Measurements from ENCODE around the gene OSTF1.

Gene OSTF1

DNA sequence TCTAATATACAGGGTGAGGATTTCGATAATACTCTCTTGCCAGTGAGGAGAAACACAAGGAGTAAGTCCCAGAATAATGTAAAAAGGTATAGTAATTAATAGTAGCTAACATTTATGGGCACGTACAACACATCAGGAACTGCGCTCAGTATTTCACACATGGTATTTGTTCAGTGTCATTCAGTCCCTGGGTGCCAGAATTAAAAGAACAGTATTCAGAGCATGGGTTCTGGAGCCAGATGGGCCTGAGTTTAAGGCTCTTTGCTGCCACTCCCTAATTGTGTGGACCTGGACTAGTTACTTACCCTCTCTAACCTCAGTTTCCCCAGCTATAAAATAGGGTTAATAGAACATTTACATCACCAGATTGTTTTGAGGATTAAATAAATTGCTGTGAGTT, 16.3 kb downstream of the OSTF1 start:
- H3K27ac ChIP-seq (ENCODE audit: low read length), result no peak overlapping the region
- no CpG with 5 or more reads among the region's 3 CpGs for WGBS (ENCODE audit: insufficient coverage, insufficient read length)
- no peaks in the 10 kb centered on the region for H3K27me3 ChIP-seq (ENCODE audit: control insufficient read depth, insufficient read depth, low read length)
- no peaks in the 10 kb centered on the region for H3K9me3 ChIP-seq (ENCODE audit: control insufficient read depth, insufficient read depth, low read length)
- no peak for DNase-seq (ENCODE audit: low read depth, low spot score)
- no peaks in the 10 kb centered on the region for H3K36me3 ChIP-seq (ENCODE audit: control insufficient read depth, insufficient read depth, low read length)
- no peaks in the 10 kb centered on the region for H3K4me1 ChIP-seq (ENCODE audit: control insufficient read depth, insufficient read depth, low read length)
- no peak overlapping the region for H3K4me3 ChIP-seq (ENCODE audit: low read length)

GRCh38 chr9:75105019-75105540, 16.8 kb downstream of the OSTF1 start:
- WGBS (ENCODE audit: insufficient coverage, insufficient read length), result no CpG with 5 or more reads among the region's 2 CpGs
- no peak for DNase-seq (ENCODE audit: low read depth, low spot score)
- Histone ChIP-seq H3K27me3 (ENCODE audit: control insufficient read depth, insufficient read depth, low read length) (no peaks in the 10 kb centered on the region), H3K27ac (ENCODE audit: low read length) (no peak overlapping the region), H3K9me3 (ENCODE audit: control insufficient read depth, insufficient read depth, low read length) (no peaks in the 10 kb centered on the region), H3K4me3 (ENCODE audit: low read length) (no peak overlapping the region), H3K36me3 (ENCODE audit: control insufficient read depth, insufficient read depth, low read length) (no peaks in the 10 kb centered on the region), H3K4me1 (ENCODE audit: control insufficient read depth, insufficient read depth, low read length) (no peaks in the 10 kb centered on the region)

- no peak for DNase-seq (ENCODE audit: low read depth, low spot score)
- no peaks in the 10 kb centered on the region for H3K4me1 ChIP-seq (ENCODE audit: control insufficient read depth, insufficient read depth, low read length)
- no peak overlapping the region for H3K4me3 ChIP-seq (ENCODE audit: low read length)
- no peak overlapping the region for H3K27ac ChIP-seq (ENCODE audit: low read length)
- WGBS (ENCODE audit: insufficient coverage, insufficient read length), result no CpG with 5 or more reads among the region's 2 CpGs
- H3K27me3 ChIP-seq (ENCODE audit: control insufficient read depth, insufficient read depth, low read length), result no peaks in the 10 kb centered on the region
- no peaks in the 10 kb centered on the region for H3K36me3 ChIP-seq (ENCODE audit: control insufficient read depth, insufficient read depth, low read length)
- no peaks in the 10 kb centered on the region for H3K9me3 ChIP-seq (ENCODE audit: control insufficient read depth, insufficient read depth, low read length)
Observed at GRCh38 chr9:75105841-75106240, 17.5 kb downstream of the OSTF1 start.

DNA sequence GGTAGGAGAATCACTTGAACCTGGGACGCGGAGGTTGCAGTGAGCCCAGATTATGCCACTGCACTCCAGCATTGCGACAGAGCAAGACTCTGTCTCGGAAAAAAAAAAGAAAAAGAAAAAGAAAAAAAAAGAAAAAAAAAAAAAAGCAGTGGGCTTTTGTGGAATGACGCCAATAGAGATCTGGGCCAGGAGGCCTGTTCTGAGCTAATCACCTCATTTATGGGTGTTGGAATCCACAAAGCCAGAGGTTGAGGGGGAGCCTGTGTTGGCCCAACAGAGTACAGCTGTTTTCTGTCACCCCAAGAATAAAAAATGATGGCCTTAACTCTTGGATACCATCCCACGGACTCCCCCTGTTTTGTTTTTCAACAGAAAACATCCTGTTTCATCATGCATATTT, 18.5 kb downstream of the OSTF1 start:
- no peaks in the 10 kb centered on the region for H3K27me3 ChIP-seq (ENCODE audit: control insufficient read depth, insufficient read depth, low read length)
- H3K27ac ChIP-seq (ENCODE audit: low read length), result no peak overlapping the region
- DNase-seq (ENCODE audit: low read depth, low spot score), result no peak
- WGBS (ENCODE audit: insufficient coverage, insufficient read length), result no CpG with 5 or more reads among the region's 6 CpGs
- H3K36me3 ChIP-seq (ENCODE audit: control insufficient read depth, insufficient read depth, low read length), result no peaks in the 10 kb centered on the region
- H3K4me3 ChIP-seq (ENCODE audit: low read length), result no peak overlapping the region
- no peaks in the 10 kb centered on the region for H3K4me1 ChIP-seq (ENCODE audit: control insufficient read depth, insufficient read depth, low read length)
- H3K9me3 ChIP-seq (ENCODE audit: control insufficient read depth, insufficient read depth, low read length), result no peaks in the 10 kb centered on the region

GRCh38 chr9:75108571-75108970, 20.3 kb downstream of the OSTF1 start:
- WGBS (ENCODE audit: insufficient coverage, insufficient read length), result no CpG with 5 or more reads among the region's 4 CpGs
- H3K36me3 ChIP-seq (ENCODE audit: control insufficient read depth, insufficient read depth, low read length), result no peaks in the 10 kb centered on the region
- H3K27me3 ChIP-seq (ENCODE audit: control insufficient read depth, insufficient read depth, low read length), result no peaks in the 10 kb centered on the region
- no peaks in the 10 kb centered on the region for H3K9me3 ChIP-seq (ENCODE audit: control insufficient read depth, insufficient read depth, low read length)
- H3K4me1 ChIP-seq (ENCODE audit: control insufficient read depth, insufficient read depth, low read length), result no peaks in the 10 kb centered on the region
- H3K4me3 ChIP-seq (ENCODE audit: low read length), result no peak overlapping the region
- DNase-seq (ENCODE audit: low read depth, low spot score), result no peak
- H3K27ac ChIP-seq (ENCODE audit: low read length), result no peak overlapping the region

DNA sequence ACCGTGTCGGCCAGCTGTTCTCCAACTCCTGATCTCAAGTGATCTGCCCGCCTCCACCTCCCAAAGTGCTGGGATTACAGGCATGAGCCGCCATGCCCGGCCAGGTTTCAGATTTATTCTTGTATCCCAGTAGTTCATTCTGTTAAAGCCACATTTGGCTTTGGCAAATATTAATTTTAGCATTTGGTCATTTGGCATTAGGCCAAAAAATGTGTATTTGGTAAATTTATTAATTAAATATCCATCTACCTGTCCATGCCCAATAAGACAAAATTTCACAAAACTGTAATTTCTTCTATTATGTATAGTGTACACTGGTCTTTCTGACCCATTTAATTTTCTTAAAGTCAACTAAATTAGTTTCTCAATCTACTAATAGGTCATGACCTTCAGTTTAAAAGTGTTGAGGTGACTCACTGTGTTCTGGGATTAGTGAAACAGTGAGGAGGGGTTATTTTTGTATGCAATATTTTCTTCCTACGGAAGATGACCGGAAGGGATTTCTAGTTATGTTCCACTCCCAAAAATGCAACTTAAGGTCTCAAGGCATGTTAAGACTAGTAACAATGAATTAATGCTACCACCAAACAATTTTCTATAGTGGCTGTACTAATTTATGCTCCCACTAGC, 21.0 kb downstream of the OSTF1 start:
- no CpG with 5 or more reads among the region's 7 CpGs for WGBS (ENCODE audit: insufficient coverage, insufficient read length)
- no peaks in the 10 kb centered on the region for H3K36me3 ChIP-seq (ENCODE audit: control insufficient read depth, insufficient read depth, low read length)
- H3K4me3 ChIP-seq (ENCODE audit: low read length), result no peak overlapping the region
- no peaks in the 10 kb centered on the region for H3K4me1 ChIP-seq (ENCODE audit: control insufficient read depth, insufficient read depth, low read length)
- no peak overlapping the region for H3K27ac ChIP-seq (ENCODE audit: low read length)
- no peaks in the 10 kb centered on the region for H3K27me3 ChIP-seq (ENCODE audit: control insufficient read depth, insufficient read depth, low read length)
- H3K9me3 ChIP-seq (ENCODE audit: control insufficient read depth, insufficient read depth, low read length), result no peaks in the 10 kb centered on the region
- no peak for DNase-seq (ENCODE audit: low read depth, low spot score)

DNA sequence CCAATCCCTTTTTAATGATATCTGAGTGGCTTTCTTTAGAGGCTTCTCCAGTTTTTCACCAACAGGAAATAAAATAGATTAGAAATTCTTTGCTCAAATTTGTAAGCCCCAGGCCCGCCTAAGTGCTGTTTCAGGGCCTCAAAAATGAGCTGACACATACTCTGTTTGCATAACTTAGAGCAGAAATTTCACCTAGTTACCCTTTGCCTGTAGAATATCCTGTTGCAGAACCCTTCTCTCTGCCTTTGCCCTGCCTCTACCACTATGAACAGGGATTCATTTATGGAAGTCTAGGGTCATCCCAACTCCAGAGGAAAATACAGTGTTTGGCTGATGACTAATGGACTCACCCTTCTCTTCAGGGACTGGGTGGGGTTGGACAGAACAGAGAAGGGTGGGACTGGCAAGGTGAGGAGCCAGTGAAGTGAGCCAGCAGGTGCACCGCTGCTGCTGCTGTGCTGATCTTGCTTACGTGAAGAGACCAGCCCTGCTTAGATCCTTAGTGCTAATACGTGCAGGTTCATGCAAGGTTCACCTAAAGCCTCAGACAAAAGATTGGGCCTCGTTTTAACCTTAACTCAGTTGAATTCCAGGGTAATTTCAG, 22.8 kb downstream of the OSTF1 start:
- H3K9me3 ChIP-seq (ENCODE audit: control insufficient read depth, insufficient read depth, low read length), result no peaks in the 10 kb centered on the region
- H3K27ac ChIP-seq (ENCODE audit: low read length), result no peak overlapping the region
- WGBS (ENCODE audit: insufficient coverage, insufficient read length), result no CpG with 5 or more reads among the region's 5 CpGs
- DNase-seq (ENCODE audit: low read depth, low spot score), result no peak
- H3K27me3 ChIP-seq (ENCODE audit: control insufficient read depth, insufficient read depth, low read length), result no peaks in the 10 kb centered on the region
- no peak overlapping the region for H3K4me3 ChIP-seq (ENCODE audit: low read length)
- no peaks in the 10 kb centered on the region for H3K4me1 ChIP-seq (ENCODE audit: control insufficient read depth, insufficient read depth, low read length)
- no peaks in the 10 kb centered on the region for H3K36me3 ChIP-seq (ENCODE audit: control insufficient read depth, insufficient read depth, low read length)

DNA sequence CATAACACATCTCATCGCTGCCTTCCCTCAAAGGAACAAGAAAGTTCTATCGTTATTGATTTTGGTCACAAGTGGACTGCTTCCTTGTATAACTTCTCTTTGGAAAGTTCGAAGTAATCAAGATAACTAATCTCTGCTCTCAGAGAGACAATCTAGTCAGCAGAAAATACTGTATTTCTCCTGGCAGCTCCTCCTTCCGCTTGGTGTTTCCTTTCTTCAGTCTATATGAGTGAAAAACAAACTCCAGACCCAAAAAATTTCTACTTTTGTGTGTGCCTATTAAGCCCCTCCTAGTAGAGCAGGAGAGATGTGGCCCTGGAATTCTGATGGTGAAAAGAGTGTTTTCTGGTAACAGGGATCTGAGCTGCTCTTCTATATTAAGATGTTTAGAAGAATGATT, 24.5 kb downstream of the OSTF1 start:
- no CpG with 5 or more reads among the region's 4 CpGs for WGBS (ENCODE audit: insufficient coverage, insufficient read length)
- Histone ChIP-seq H3K9me3 (ENCODE audit: control insufficient read depth, insufficient read depth, low read length) (no peaks in the 10 kb centered on the region), H3K4me3 (ENCODE audit: low read length) (no peak overlapping the region), H3K27ac (ENCODE audit: low read length) (no peak overlapping the region), H3K4me1 (ENCODE audit: control insufficient read depth, insufficient read depth, low read length) (no peaks in the 10 kb centered on the region), H3K27me3 (ENCODE audit: control insufficient read depth, insufficient read depth, low read length) (no peaks in the 10 kb centered on the region), H3K36me3 (ENCODE audit: control insufficient read depth, insufficient read depth, low read length) (no peaks in the 10 kb centered on the region)
- no peak for DNase-seq (ENCODE audit: low read depth, low spot score)

GRCh38 chr9:75116306-75116705, 28.0 kb downstream of the OSTF1 start:
- Histone ChIP-seq H3K4me3 (ENCODE audit: low read length) (no peak overlapping the region), H3K27ac (ENCODE audit: low read length) (no peak overlapping the region), H3K36me3 (ENCODE audit: control insufficient read depth, insufficient read depth, low read length) (no peaks in the 10 kb centered on the region), H3K9me3 (ENCODE audit: control insufficient read depth, insufficient read depth, low read length) (no peaks in the 10 kb centered on the region), H3K27me3 (ENCODE audit: control insufficient read depth, insufficient read depth, low read length) (no peaks in the 10 kb centered on the region), H3K4me1 (ENCODE audit: control insufficient read depth, insufficient read depth, low read length) (no peaks in the 10 kb centered on the region)
- DNase-seq (ENCODE audit: low read depth, low spot score), result no peak
- WGBS (ENCODE audit: insufficient coverage, insufficient read length), result no CpG with 5 or more reads among the region's 4 CpGs

GRCh38 chr9:75117564-75117963, 29.2 kb downstream of the OSTF1 start:
- Histone ChIP-seq H3K4me3 (ENCODE audit: low read length) (no peak overlapping the region), H3K27me3 (ENCODE audit: control insufficient read depth, insufficient read depth, low read length) (no peaks in the 10 kb centered on the region), H3K27ac (ENCODE audit: low read length) (no peak overlapping the region), H3K9me3 (ENCODE audit: control insufficient read depth, insufficient read depth, low read length) (no peaks in the 10 kb centered on the region), H3K4me1 (ENCODE audit: control insufficient read depth, insufficient read depth, low read length) (no peaks in the 10 kb centered on the region), H3K36me3 (ENCODE audit: control insufficient read depth, insufficient read depth, low read length) (no peaks in the 10 kb centered on the region)
- no CpG with 5 or more reads among the region's 1 CpG for WGBS (ENCODE audit: insufficient coverage, insufficient read length)
- no peak for DNase-seq (ENCODE audit: low read depth, low spot score)

GRCh38 chr9:75120686-75121085, 32.4 kb downstream of the OSTF1 start:
- DNase-seq (ENCODE audit: low read depth, low spot score), result no peak
- Histone ChIP-seq H3K36me3 (ENCODE audit: control insufficient read depth, insufficient read depth, low read length) (no peaks in the 10 kb centered on the region), H3K4me1 (ENCODE audit: control insufficient read depth, insufficient read depth, low read length) (no peaks in the 10 kb centered on the region), H3K9me3 (ENCODE audit: control insufficient read depth, insufficient read depth, low read length) (no peaks in the 10 kb centered on the region), H3K4me3 (ENCODE audit: low read length) (no peak overlapping the region), H3K27ac (ENCODE audit: low read length) (no peak overlapping the region), H3K27me3 (ENCODE audit: control insufficient read depth, insufficient read depth, low read length) (no peaks in the 10 kb centered on the region)
- no CpG with 5 or more reads among the region's 4 CpGs for WGBS (ENCODE audit: insufficient coverage, insufficient read length)

All from iPS DF 6.9 (cell line).